Neural cell (in vitro differentiated cells): ENCODE results near the gene CXorf58. TPM values are rescaled to one million over a fixed set of nuclear protein-coding genes. Genes with fewer than 3 reads are reported as not detected.

Experiments used
- H2AFZ ChIP-seq: fragments of 200-600, 300-800 bp; sonication (generic), shearing (Covaris generic); 2 replicates; pipeline ENCODE4 v1.6.0; 2014; ENCODE audit warnings: low read depth, mild to moderate bottlenecking, antibody characterized with exemption, low read length, moderate library complexity
- H3F3A ChIP-seq: fragments of 200-600 bp; shearing (Covaris generic); 2 replicates; pipeline ENCODE4 v1.6.1; 2016; ENCODE audit warnings: mild to moderate bottlenecking, moderate library complexity, mixed read lengths, antibody characterized with exemption, low read length; ENCODE audit not compliant: insufficient read depth, poor library complexity, severe bottlenecking
- H3K27ac ChIP-seq: fragments of 200-600, 300-800 bp; sonication (generic), shearing (Covaris generic); 2 replicates; pipeline ENCODE4 v1.5.1; 2014; ENCODE audit warnings: mild to moderate bottlenecking, low read length, moderate library complexity
- H3K27me3 ChIP-seq: fragments of 300-800, 200-600 bp; sonication (generic), shearing (Covaris generic); 2 replicates; pipeline ENCODE4 v1.6.0; 2014; ENCODE audit warnings: mild to moderate bottlenecking, low read depth, low read length, moderate library complexity; ENCODE audit not compliant: insufficient read depth
- H3K36me3 ChIP-seq: fragments of 300-800, 200-600 bp; sonication (generic), shearing (Covaris generic); 2 replicates; pipeline ENCODE4 v1.5.1; 2014; ENCODE audit warnings: mild to moderate bottlenecking, antibody characterized with exemption, low read length, moderate library complexity; ENCODE audit not compliant: insufficient read depth
- H3K4me2 ChIP-seq: fragments of 300-800, 200-600 bp; sonication (generic), shearing (Covaris generic); 2 replicates; pipeline ENCODE4 v1.6.0; 2014; ENCODE audit warnings: mild to moderate bottlenecking, low read length
- H3K4me3 ChIP-seq: fragments of 300-800, 200-600 bp; sonication (generic), shearing (Covaris generic); 2 replicates; pipeline ENCODE4 v1.5.1; 2014; ENCODE audit warnings: mild to moderate bottlenecking, low read length, moderate library complexity
- H3K79me2 ChIP-seq: fragments of 200-600 bp; shearing (Covaris generic); replicated peaks from 2 replicates; pipeline ENCODE4 v1.6.0; 2014; ENCODE audit warnings: mild to moderate bottlenecking, low read length, moderate library complexity; ENCODE audit not compliant: insufficient read depth
- H3K9ac ChIP-seq: fragments of 300-800, 200-600 bp; sonication (generic), shearing (Covaris generic); 2 replicates; pipeline ENCODE4 v1.6.1; 2016; ENCODE audit warnings: mild to moderate bottlenecking, low read length, mixed read lengths
- H3K9me2 ChIP-seq: fragments of 200-600 bp; shearing (Covaris generic); 2 replicates; pipeline ENCODE4 v1.6.1; 2016; ENCODE audit warnings: mild to moderate bottlenecking, low read length, mixed read lengths; ENCODE audit not compliant: insufficient read depth
- H3K9me3 ChIP-seq: fragments of 200-600, 300-800 bp; sonication (generic), shearing (Covaris generic); 2 replicates; pipeline ENCODE4 v1.6.1; 2016; ENCODE audit warnings: mild to moderate bottlenecking, mixed run types, low read length, moderate library complexity, mixed read lengths
- H4K20me1 ChIP-seq: fragments of 200-600 bp; shearing (Covaris generic); 2 replicates; pipeline ENCODE4 v1.6.1; 2016; ENCODE audit warnings: mild to moderate bottlenecking, mixed run types; ENCODE audit not compliant: insufficient read depth
- EP300 ChIP-seq: fragments of 450-650 bp; conservative IDR thresholded peaks from 2 replicates; pipeline ENCODE4 v1.6.1; 2014; ENCODE audit warnings: antibody characterized with exemption, mild to moderate bottlenecking, moderate library complexity; ENCODE audit not compliant: poor library complexity, severe bottlenecking
- EZH2 ChIP-seq: fragments of 200-600, 300-800 bp; shearing (Covaris generic), sonication (generic); IDR thresholded peaks from 2 replicates; pipeline ENCODE4 v1.6.1; 2014; ENCODE audit warnings: antibody characterized with exemption, low read length, borderline replicate concordance, mild to moderate bottlenecking; ENCODE audit not compliant: insufficient read depth, poor library complexity, severe bottlenecking
- MXI1 ChIP-seq: fragments of 450-650 bp; conservative IDR thresholded peaks from 2 replicates; pipeline ENCODE4 v1.6.1; 2014; ENCODE audit warnings: antibody characterized with exemption, mild to moderate bottlenecking; ENCODE audit not compliant: poor library complexity, severe bottlenecking
- POLR2AphosphoS5 ChIP-seq: IDR thresholded peaks from 2 replicates; pipeline ENCODE4 v1.6.1; 2012
- RAD21 ChIP-seq: fragments of 450-650 bp; conservative IDR thresholded peaks from 2 replicates; pipeline ENCODE4 v1.6.1; 2014; ENCODE audit warnings: antibody characterized with exemption, mild to moderate bottlenecking, moderate library complexity
- SMC3 ChIP-seq: fragments of 450-650 bp; conservative IDR thresholded peaks from 2 replicates; pipeline ENCODE4 v1.6.1; 2014; ENCODE audit warnings: antibody characterized with exemption, mild to moderate bottlenecking, moderate library complexity; ENCODE audit not compliant: poor library complexity
- TAF1 ChIP-seq: IDR thresholded peaks from 2 replicates; pipeline ENCODE4 v1.6.1; 2012; ENCODE audit warnings: low read depth
- polyA plus RNA-seq: library from polyadenylated mRNA; depleted of rRNA; stranded (reverse); fragments of >200 nt; gene quantifications from 2 replicates; pipeline ENCODE4 v1.2.3, GENCODE V29; 2014
- TF ChIP-seq, protein P1 (sequence below): fragments of 450-650 bp; IDR thresholded peaks from 2 replicates; pipeline ENCODE4 v1.5.1; 2014; ENCODE audit warnings: antibody characterized with exemption, mild to moderate bottlenecking, moderate library complexity; ENCODE audit not compliant: poor library complexity, severe bottlenecking
- TF ChIP-seq, protein P2 (sequence below): IDR thresholded peaks from 2 replicates; pipeline ENCODE4 v1.6.1; 2012; ENCODE audit warnings: borderline replicate concordance

Gene CXorf58
- polyA plus RNA-seq, 1 donor from 2014 or later, result 0.14 TPM

DNA sequence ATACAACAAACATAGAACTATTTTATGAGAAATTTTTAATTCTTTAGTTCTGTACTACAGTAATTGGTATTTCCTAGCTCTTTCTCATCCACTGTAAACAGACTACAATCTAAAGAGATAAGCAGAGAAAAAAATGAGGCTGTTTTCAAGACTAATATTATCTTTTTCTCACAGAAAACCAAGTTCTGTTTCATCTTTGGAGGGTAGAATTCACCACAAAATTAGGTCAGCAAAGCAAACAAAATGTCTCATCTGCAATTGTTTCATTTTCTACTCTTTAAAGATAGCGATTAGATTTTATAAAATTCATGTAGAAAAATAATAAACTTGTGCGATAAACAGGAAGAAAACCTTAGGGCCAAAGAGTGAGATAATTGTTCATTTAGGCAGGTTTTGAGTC is 10.8 kb upstream of the CXorf58 start:
- H4K20me1 ChIP-seq, result no peaks in the 10 kb centered on the region
- H3K4me2 ChIP-seq, result no peak overlapping the region
- H2AFZ ChIP-seq, result no peak overlapping the region
- no peaks in the 10 kb centered on the region for H3K36me3 ChIP-seq
- no peaks in the 10 kb centered on the region for H3F3A ChIP-seq
- no peaks in the 10 kb centered on the region for H3K9me3 ChIP-seq
- H3K9ac ChIP-seq, result no peak overlapping the region
- no peak overlapping the region for H3K27ac ChIP-seq
- H3K4me3 ChIP-seq, result no peak overlapping the region
- H3K27me3 ChIP-seq, result no peaks in the 10 kb centered on the region
- H3K79me2 ChIP-seq, result no peaks in the 10 kb centered on the region
- H3K9me2 ChIP-seq, result no peaks in the 10 kb centered on the region
- TF ChIP-seq TAF1, result no peak
- no peak for TF ChIP-seq MXI1

DNA sequence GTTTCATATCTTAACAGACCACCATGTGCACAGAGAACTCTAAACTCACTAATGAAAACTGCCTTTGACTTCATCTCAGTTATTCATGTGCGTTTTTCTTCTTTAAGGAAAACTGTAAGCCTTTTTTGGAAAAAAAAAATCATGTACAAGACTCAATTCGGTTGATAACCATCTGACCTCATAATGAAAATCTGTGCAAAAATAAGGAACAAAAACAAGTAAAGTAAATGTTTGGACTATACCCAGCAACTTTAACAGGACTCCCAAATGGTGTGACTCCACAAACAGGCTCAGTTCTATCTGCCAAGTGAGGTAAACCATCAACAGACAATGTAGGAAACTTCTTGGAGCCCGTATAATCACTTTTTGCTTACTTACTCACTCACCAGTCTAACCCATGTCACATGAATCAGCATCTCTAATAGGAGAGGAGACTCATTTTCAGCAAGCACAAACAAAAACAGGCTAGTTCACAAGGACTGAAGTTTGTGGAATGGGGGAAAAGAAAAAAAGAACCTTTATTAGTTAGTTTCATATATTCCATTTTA is 9.3 kb upstream of the CXorf58 start:
- H3K9ac ChIP-seq, result no peak overlapping the region
- H3K36me3 ChIP-seq, result no peaks in the 10 kb centered on the region
- no peaks in the 10 kb centered on the region for H3K27me3 ChIP-seq
- no peak overlapping the region for H3K27ac ChIP-seq
- H3K9me2 ChIP-seq, result no peaks in the 10 kb centered on the region
- H3K79me2 ChIP-seq, result no peaks in the 10 kb centered on the region
- no peaks in the 10 kb centered on the region for H3F3A ChIP-seq
- H2AFZ ChIP-seq, result no peak overlapping the region
- TF ChIP-seq POLR2AphosphoS5 (no peak), MXI1 (no peak), RAD21 (no peak), EZH2 (no peak), SMC3 (no peak), TAF1 (no peak), EP300 (no peak)
- TF ChIP-seq, protein P1, sequence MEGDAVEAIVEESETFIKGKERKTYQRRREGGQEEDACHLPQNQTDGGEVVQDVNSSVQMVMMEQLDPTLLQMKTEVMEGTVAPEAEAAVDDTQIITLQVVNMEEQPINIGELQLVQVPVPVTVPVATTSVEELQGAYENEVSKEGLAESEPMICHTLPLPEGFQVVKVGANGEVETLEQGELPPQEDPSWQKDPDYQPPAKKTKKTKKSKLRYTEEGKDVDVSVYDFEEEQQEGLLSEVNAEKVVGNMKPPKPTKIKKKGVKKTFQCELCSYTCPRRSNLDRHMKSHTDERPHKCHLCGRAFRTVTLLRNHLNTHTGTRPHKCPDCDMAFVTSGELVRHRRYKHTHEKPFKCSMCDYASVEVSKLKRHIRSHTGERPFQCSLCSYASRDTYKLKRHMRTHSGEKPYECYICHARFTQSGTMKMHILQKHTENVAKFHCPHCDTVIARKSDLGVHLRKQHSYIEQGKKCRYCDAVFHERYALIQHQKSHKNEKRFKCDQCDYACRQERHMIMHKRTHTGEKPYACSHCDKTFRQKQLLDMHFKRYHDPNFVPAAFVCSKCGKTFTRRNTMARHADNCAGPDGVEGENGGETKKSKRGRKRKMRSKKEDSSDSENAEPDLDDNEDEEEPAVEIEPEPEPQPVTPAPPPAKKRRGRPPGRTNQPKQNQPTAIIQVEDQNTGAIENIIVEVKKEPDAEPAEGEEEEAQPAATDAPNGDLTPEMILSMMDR, result no peak
- TF ChIP-seq, protein P2, sequence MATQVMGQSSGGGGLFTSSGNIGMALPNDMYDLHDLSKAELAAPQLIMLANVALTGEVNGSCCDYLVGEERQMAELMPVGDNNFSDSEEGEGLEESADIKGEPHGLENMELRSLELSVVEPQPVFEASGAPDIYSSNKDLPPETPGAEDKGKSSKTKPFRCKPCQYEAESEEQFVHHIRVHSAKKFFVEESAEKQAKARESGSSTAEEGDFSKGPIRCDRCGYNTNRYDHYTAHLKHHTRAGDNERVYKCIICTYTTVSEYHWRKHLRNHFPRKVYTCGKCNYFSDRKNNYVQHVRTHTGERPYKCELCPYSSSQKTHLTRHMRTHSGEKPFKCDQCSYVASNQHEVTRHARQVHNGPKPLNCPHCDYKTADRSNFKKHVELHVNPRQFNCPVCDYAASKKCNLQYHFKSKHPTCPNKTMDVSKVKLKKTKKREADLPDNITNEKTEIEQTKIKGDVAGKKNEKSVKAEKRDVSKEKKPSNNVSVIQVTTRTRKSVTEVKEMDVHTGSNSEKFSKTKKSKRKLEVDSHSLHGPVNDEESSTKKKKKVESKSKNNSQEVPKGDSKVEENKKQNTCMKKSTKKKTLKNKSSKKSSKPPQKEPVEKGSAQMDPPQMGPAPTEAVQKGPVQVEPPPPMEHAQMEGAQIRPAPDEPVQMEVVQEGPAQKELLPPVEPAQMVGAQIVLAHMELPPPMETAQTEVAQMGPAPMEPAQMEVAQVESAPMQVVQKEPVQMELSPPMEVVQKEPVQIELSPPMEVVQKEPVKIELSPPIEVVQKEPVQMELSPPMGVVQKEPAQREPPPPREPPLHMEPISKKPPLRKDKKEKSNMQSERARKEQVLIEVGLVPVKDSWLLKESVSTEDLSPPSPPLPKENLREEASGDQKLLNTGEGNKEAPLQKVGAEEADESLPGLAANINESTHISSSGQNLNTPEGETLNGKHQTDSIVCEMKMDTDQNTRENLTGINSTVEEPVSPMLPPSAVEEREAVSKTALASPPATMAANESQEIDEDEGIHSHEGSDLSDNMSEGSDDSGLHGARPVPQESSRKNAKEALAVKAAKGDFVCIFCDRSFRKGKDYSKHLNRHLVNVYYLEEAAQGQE, result no peak
- no peaks in the 10 kb centered on the region for H4K20me1 ChIP-seq
- no peak overlapping the region for H3K4me2 ChIP-seq
- no peaks in the 10 kb centered on the region for H3K9me3 ChIP-seq
- H3K4me3 ChIP-seq, result no peak overlapping the region
